EH (cell line): ENCODE data around the gene NPAS2.

Experiments used
- DNase-seq: peaks from one replicate; pipeline ENCODE4 v3.0.0-alpha.2; 2015; ENCODE audit warnings: low read depth

The NPAS2 gene

GRCh38 chr2:100821911-100822265 is 1.9 kb downstream of the NPAS2 start:
- DNase-seq = no peak

DNA sequence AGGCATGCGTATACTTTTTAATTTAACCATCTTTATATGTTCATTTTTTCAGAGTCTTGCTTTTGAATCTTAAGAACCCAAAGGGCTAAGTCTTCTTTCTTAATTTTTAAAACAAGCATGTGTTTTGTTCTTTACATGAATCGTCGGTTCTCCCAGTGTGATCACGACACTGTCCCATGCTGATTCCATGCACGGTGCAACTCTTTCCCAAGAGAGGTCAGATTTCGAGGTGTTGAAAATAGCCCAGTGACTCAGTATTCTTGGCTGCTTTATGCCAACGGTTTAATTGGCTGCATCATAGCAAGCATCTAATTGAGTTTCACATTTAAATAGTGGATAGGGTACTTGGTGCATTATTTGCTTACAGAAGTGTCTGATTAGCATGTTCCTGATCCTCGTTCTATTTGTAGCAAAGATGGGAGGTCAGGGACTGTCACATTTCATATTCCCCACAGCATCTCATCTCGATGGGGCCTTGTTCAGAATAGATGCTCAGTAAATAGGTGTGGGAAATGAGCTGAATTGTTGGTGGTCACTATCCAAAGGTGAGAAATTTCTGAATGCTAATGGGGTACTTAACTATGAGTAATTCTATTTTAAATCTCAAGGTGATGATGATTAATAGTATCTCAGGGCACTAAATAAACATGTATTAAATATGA is 2.8 kb downstream of the NPAS2 start:
- peak; percentile 70 for DNase-seq

GRCh38 chr2:100823665-100824438 is 3.9 kb downstream of the NPAS2 start:
- no peak for DNase-seq

GRCh38 chr2:100824842-100825241 is 4.9 kb downstream of the NPAS2 start:
- DNase-seq = no peak

DNA sequence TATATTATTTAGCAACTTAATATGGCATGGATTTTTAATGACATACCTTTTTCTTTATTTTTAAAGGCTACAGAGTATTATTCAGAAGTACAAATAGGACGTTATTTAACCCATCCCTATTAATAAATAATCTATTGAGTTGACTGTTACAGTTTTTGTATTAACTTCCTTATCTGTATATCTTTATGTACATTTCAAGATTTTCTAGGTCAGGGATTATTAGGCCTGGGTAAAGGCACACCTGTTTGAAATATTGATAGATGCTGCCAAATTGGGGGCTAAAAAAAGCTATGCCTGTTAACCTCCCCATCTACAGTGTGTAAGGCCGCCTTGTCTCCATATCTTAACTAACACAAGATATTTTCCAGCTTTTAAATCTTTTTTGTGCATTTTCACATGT is 6.6 kb downstream of the NPAS2 start:
- DNase-seq = no peak

- peak; percentile 26 for DNase-seq
These were observed 11.3 kb downstream of the NPAS2 start for GRCh38 chr2:100831158-100831750.

DNA sequence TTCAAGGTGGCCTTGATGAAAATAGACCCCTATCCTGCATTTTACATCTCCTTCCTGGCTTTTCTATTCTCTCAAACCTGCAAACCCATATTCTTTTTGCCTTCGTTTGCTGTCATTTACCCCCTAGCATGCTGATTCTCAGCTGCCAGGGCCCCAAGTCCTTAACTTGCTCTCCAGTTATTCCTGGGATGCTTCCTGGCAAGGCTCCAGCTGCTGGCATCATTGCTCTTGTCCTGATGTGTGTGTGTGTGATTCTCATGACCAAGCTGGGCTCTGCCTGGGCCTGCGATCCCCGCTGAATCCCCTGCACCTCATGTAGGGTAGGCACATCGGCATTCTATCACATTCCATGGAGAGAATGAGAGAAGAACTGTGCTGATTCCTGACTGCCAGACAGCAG is 11.9 kb downstream of the NPAS2 start:
- no peak for DNase-seq

DNA sequence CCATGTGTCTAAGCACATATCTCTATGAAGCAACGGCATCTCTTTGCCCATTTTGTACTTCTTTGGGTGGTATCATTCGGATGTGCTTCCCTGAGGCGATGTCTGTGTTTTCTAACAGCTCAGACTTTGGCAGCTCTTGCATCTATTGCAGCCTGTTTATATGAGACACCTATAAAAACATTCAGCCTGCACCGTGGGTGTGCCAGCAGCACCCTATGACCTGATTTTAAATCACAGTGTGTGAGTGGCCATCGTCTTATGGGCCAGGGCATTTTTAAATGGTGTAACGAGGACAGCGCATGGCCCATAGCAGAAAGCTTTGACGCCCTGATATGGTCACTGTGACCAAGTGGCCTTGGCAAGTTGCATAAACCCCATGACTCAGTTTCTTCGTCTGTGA is 12.9 kb downstream of the NPAS2 start:
- peak; percentile 49 for DNase-seq

DNA sequence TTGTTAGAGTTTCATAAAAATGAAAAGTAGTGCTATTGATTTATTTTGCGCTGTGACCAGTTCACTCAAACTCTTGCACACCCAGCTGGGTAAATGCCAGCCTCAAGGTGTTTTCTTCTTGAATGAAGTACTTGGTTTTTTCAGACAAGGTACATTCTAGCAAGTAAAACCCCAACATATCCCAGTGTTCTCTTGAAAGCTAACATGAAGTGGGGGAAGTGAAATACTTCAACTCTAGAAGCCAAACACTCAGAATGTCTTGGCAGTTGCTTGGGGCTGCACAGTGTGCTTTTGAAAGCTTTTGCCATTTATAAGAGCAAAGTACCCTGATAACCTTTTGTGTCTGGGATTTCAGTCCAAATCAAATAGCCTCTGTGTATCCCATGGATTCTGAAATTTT is 13.4 kb downstream of the NPAS2 start:
- no peak for DNase-seq

DNA sequence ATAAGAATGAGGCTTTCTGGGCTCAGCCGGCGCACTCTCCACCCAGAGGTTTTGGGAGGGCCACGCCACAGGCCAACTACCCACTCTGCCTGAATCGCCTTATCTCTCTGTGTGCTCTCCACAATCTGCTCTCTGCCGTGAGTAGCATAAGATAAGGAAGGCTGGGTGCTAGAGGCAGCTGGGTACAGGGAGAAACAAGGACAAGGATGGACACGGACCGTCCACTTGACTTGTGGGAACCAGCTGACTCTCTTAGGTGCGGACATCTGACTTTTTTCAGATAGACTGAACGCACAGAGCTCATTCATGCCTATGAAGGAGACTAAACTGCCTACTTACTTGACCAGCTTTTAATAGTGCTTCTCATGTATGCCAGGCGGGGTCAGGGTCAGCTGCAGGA is 14.3 kb downstream of the NPAS2 start:
- no peak for DNase-seq

DNA sequence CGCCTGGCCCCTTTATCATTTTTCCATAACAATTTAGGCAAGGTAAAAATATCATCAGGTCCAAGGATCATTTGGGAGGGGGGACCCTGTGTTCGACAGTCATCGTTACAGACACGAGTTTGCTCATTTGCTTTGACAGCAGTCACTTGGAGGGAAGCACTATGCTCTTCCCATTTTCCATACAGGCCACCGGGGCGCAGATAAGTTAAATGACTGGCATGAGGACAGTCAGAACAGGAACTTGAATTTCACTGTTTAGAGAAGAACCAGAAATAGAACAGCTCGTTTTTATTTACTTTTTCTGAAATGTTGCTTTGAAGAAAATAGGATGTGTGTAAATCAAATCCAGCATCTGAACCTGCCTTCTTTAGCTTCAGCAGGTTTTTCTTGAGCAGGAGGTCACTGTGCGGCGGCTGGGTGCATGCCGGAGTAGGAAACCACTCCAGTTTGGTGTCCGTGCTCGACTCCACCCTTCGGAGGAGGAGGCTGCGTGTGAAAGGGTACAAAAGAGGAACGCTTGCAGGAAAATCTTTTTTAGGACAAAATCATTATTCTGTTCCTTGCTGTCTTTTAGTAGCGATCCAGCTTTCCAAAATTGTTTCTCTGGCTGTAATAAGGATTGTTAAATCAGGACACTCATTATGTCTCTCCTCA is 15.2 kb downstream of the NPAS2 start:
- no peak for DNase-seq

DNA sequence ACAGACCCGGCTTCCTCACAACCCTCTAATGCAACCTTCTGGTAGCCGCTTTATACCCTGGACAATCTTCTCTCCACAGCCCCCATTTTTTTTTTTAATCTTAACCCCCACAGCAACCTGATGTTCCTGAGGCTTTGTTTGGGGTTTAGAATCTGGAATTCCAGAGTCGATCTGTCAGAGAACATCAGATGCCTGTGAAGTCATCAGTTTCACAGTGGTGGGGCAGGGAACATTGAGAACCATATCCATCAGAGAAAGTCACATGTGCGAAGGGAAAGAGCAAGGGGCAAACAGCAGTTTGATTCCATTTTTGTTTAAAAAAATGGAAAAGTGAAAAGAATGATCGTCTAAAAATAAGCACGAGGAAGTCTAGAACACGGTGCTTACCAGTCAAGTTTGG is 20.6 kb downstream of the NPAS2 start:
- peak; percentile 17 for DNase-seq

GRCh38 chr2:100842241-100842922 is 22.4 kb downstream of the NPAS2 start:
- no peak for DNase-seq

- DNase-seq = no peak
These were observed 24.6 kb downstream of the NPAS2 start for GRCh38 chr2:100844514-100844913.

DNA sequence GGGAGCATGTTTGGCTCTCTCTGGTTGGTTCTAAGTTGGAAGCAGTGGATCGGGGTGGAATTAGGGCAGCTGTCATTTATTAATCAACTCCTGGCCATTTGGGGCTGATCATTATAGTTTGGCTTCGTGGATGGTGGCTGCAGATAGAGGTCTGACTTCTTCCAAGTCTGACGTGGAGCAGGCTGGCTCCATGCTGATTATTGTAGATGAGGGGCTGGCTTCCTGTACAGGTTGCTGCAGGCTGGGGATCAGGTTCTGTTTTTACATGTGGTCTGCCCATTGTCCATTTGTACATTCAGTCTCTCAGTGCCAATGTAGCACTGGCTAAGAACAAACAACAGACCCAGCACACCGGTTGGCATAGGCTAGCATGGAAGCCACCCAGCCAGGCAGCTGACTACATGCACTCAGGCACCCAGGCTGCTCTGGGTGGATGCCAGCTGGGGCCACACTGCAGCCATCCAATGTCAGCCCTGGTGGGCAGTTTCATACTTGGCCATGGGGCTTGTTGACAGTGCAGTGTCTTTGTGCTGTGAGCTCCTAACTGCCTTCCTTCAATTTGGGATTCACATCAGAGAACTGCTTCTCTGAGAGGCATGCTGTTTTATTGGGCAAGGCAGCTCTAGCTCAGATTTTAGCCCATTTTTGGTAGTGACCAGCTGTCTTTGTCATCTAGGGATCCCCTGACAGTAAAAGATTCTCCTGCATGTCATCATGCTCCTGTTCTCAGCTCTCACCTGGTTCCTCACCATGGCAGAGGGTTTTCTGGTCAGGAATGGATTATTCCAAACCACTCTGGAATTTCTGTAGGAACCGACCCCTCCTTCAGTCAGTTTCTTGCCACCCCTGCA is 25.4 kb downstream of the NPAS2 start:
- DNase-seq = no peak

- no peak for DNase-seq
These were observed 26.8 kb downstream of the NPAS2 start for GRCh38 chr2:100846716-100847115.

DNA sequence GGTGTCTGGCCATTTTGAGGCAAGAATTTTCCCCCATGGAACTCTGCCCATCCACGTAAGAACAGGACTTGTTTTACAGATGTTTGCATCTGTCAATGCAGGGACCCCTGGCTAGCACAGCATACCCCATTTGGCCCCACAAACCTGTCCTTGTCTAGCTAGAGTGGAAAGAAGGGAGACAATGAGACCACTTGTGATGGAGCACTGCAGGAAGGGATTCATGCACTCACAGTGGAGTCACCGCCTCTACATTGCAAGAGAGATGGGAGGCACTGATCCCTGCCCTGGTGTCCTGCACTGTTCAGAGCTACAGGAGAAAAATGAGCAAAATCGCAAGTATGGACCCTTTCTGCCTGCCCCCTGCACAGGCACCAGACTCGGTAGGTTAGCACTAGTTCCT is 32.5 kb downstream of the NPAS2 start:
- DNase-seq = no peak

DNA sequence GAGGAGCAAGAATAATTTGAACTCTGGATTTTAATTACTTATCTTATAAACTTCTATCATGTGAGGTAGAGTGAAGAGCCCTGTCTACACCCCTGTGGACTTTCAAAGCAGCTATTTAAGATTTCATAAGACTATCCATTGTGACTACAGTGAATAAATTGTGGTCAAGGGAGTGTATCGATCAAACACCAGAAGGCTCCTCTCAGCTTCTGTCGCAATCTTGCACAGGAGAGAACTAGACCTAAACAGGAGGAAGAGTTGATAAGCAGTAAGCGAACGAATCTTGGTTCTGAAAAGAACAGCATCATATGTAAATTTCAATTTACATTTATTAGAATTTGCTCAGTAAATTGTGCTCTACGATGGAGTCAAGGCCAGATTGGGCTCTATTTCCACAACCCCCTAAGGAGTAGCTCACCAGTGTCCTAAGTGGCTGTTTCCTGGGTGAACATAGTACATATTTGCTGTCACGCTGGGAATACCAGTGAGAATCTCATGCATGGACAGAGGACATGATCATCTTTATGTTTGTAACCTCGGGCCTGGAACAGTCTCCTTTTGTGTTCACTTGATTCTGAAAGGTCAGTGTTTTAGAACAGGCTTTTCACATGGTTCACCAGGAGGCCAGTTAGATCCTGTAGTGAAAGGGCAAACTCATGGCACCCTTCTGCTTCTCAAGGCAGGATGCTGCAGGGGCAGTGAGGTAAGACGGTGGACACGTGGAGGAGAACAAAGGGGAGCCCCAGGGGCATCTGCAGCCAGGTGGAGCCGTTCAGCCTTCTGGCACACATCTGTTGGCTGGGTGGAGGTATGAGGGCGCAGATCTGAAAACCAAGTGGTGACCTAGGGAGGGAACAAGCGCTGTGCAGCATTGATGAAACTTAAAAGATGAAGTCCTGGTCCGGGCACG is 33.3 kb downstream of the NPAS2 start:
- no peak for DNase-seq

DNA sequence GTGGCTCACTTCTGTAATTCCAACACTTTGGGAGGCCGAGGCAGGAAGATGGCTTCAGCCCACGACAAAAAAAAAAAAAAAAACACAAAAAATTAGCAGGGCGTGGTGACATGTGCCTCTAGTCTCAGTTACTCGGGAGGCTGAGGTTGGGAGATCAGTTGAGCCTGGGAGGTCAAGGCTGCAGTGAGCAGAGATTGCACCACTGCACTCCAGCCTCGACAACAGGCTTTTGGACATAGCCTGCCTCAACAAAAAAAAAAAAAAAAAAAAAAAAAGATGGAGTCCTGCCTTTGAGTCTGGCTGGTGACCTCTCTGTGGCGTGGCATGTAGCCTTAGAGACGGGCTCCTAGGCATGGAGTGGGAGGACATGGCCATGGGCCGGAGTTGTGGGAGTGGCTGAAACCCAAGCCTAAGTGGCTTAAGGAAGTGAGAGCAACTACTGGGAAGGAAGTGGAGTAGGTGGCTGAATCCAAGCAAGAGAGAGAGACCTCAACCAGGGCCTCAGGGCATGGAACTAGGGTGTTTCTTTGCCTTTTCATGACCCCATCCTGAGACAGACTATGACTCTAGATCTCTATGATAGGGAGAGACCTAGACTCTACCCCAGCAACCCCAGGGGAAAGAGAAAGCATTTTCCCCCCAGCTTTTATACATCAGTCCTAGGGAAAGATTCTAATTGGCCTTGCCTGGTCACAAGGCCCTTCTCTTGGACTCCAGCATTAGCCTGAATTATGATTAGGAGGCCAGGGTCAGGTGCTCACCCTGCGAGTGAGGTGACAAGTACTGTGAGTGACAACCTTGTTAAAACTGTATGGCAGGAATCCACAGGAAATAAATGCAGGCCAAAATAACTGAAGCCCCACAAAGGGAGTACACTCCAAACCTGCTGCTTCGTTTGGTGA is 34.2 kb downstream of the NPAS2 start:
- DNase-seq = no peak
